PC-3 (cell line): Measurements from ENCODE around the gene AAMDC.

Source experiments
- CTCF ChIP-seq: fragments of 300-600 bp; sonication (generic); conservative IDR thresholded peaks from 2 replicates; pipeline ENCODE4 v1.5.1; 2017; ENCODE audit warnings: antibody characterized with exemption, low read depth, mild to moderate bottlenecking, low read length
- EZH2 ChIP-seq: fragments of 300-600 bp; sonication (generic); IDR thresholded peaks from one replicate; pipeline ENCODE4 v1.6.1; 2017; ENCODE audit warnings: antibody characterized with exemption, mild to moderate bottlenecking, low read length; ENCODE audit not compliant: unreplicated experiment

DNA sequence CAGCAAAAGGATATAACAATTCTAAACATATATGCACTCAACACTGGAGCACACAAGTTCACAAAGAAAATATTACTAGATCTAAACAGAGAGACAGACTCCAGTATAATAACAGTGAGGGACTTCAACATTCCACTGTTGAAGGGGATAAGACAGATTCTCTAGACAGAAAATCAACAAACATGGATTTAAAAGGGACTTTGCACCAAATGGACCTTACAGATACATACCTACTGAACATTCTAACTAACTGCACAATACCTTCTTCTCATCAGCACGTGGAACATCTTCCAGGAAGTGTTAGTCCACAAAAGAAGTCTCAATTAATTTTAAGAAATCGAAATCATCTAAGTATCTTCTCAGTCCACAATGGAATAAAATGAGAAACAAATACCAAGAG lies 27.0 kb upstream of the AAMDC start:
- TF ChIP-seq CTCF (no peak), EZH2 (no peak)
